ENCODE measurements around the gene ITPR3. TPM values are rescaled to one million over a fixed set of nuclear protein-coding genes. Genes with fewer than 3 reads are reported as not detected.

The ITPR3 gene
- polyA plus RNA-seq, 3 donors from 2014 or later: 0.02 to 7.2 (median 1.1) TPM

DNA sequence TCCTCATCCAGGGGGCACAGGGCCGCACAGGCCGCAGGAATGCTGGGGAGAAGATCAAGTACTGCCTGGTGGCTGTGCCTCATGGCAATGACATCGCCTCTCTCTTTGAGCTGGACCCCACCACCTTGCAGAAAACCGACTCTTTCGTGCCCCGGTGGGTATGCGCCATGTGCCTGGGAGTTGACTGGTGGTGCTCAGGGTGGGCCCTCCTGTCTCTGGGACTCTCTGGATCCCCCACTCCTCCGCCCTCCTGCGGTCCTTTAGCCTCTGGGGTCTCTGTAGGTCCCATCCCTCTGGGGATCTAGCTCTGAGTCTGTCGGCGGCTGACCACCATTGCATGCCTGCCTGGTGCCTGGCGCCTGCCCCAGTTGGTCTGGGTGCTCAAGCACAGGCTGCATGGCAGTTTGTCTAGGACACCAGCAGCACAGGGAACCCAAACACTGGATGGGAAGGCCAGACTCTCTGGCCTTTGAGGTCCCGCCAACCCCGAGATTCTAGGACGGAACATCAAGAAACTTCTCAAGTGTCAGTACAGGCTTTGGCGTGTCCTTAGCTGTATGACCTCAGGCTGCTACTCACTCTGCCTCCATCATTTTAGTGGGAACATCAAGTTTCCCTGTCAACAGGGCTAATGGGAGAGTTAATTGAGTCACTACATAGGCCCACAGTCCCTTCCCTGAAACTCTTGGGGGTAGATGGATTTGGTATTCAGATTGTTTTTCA, 42.8 kb downstream of the ITPR3 start:
- H3K9me3 Mint-ChIP-seq: no peaks in the 10 kb centered on the region
- H3K27ac Mint-ChIP-seq: peak overlapping the region in 1 of 6 donors; percentile 3
- H3K4me3 Mint-ChIP-seq: no peak overlapping the region
- no peaks in the 10 kb centered on the region for H3K4me1 Mint-ChIP-seq
- DNase-seq: no peak
- peaks cover 10 to 21% (median 17%) of the 10 kb centered on the region in 3 donors for H3K36me3 Mint-ChIP-seq
- H3K27me3 Mint-ChIP-seq (ENCODE audit: low read depth in 3 of 3): no peaks in the 10 kb centered on the region

DNA sequence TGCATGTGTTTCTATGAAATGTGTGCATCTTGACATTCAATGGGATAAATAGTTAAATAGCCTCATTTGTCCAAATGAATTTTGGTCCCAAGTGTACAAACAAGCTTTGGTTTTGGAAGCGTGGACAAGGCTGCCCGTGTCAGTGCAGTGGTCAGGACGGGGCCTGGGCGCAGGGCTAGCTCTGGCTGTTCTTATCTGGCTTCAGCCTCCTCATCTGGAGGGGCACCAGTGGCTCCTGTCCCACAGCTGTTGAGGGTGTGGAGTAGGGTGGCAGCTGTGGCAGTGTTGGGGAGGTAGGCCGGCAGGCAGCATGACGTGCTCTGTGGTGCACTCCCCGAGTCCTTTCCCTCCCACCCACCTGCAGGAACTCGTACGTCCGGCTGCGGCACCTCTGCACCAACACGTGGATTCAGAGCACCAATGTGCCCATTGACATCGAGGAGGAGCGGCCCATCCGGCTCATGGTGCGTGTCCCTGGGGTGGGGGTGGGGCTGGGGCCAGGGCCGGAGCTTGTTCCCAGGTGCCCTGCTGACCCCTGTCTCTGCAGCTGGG, 43.5 kb downstream of the ITPR3 start:
- peak overlapping the region in 1 of 6 donors; percentile 3 for H3K27ac Mint-ChIP-seq
- no peak for DNase-seq
- H3K27me3 Mint-ChIP-seq (ENCODE audit: low read depth in 3 of 3): no peaks in the 10 kb centered on the region
- no peak overlapping the region for H3K4me3 Mint-ChIP-seq
- no peaks in the 10 kb centered on the region for H3K4me1 Mint-ChIP-seq
- no peaks in the 10 kb centered on the region for H3K9me3 Mint-ChIP-seq
- H3K36me3 Mint-ChIP-seq: peaks cover 10 to 26% (median 19%) of the 10 kb centered on the region in 3 donors

DNA sequence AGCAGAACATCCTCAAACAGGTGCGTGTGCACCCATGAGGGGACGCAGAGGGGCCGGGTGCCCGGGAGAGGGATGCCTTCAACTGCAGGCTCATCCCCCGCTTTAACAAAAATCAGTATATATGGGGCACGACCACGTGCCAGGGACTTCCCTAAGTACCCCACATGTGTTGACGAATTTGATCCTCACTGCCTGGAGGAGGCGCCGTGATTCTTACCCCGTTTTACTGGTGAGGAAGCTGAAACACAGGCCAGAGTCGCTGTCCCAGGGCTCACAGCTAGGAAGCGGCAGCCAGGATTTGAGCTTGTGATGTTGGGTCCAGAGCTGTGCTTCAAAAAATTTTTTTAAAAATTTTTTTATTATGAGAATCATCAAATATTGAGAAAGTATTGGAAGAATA, 44.8 kb downstream of the ITPR3 start:
- Mint-ChIP-seq H3K4me3 (no peak overlapping the region), H3K27me3 (ENCODE audit: low read depth in 3 of 3) (no peaks in the 10 kb centered on the region), H3K27ac (no peak overlapping the region), H3K36me3 (peaks cover 6 to 24% (median 18%) of the 10 kb centered on the region in 3 donors), H3K9me3 (no peaks in the 10 kb centered on the region), H3K4me1 (no peaks in the 10 kb centered on the region)
- DNase-seq: no peak

DNA sequence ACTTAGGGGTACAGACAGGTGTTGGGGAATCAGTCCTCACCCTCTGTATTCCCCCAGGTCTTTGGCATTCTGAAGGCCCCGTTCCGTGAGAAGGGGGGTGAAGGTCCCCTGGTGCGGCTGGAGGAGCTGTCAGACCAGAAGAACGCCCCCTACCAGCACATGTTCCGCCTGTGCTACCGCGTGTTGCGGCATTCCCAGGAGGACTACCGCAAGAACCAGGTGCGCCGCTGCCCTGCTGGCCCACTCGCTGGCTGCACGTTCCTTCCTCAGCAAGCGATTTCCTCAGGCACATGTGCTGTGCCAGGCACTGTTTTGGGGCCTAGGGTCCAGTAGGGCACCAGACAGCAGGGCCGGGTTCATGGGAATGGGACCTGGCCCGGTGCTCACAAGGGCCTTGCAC, 46.0 kb downstream of the ITPR3 start:
- H3K4me3 Mint-ChIP-seq: no peak overlapping the region
- no peak for DNase-seq
- no peaks in the 10 kb centered on the region for H3K9me3 Mint-ChIP-seq
- no peak overlapping the region for H3K27ac Mint-ChIP-seq
- H3K4me1 Mint-ChIP-seq: no peaks in the 10 kb centered on the region
- H3K27me3 Mint-ChIP-seq (ENCODE audit: low read depth in 3 of 3): no peaks in the 10 kb centered on the region
- peaks cover 10 to 28% (median 15%) of the 10 kb centered on the region in 3 donors for H3K36me3 Mint-ChIP-seq

DNA sequence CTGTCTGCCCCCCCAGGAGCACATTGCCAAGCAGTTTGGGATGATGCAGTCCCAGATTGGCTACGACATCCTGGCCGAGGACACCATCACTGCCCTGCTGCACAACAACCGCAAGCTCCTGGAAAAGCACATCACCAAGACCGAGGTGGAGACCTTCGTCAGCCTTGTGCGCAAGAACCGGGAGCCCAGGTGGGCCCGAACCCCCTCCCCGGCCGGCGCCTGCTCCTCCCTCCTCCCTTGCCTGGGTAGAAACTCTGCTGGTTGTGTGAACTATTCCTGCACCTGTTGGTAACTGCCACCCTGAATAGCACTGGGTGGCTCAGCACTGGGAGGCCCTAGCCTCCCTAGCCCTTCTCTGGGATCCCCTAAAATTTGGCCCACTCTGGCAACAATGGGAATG, 46.7 kb downstream of the ITPR3 start:
- H3K4me1 Mint-ChIP-seq: no peaks in the 10 kb centered on the region
- no peaks in the 10 kb centered on the region for H3K9me3 Mint-ChIP-seq
- H3K4me3 Mint-ChIP-seq: no peak overlapping the region
- H3K27me3 Mint-ChIP-seq (ENCODE audit: low read depth in 3 of 3): no peaks in the 10 kb centered on the region
- DNase-seq: no peak
- H3K27ac Mint-ChIP-seq: peak overlapping the region in 1 of 6 donors; percentile 46
- H3K36me3 Mint-ChIP-seq: peaks cover 10 to 28% (median 15%) of the 10 kb centered on the region in 3 donors

DNA sequence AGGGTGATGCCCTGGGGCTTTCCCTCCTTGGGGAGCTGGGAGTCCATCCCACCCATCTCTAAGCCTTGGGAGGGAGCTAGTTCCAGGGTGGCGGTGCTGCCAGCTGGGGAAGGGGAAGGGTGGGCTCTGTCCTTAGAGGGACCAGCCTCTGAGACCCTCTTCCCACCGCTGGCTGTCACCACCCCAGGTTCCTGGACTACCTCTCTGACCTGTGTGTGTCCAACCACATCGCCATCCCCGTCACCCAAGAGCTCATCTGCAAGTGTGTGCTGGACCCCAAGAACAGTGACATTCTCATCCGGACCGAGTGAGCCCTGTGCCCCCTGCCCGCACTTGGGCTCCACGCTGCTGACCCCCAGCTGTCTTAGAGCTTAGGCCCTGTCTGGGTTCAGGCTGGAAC, 47.2 kb downstream of the ITPR3 start:
- peaks cover 10 to 28% (median 15%) of the 10 kb centered on the region in 3 donors for H3K36me3 Mint-ChIP-seq
- no peak for DNase-seq
- no peaks in the 10 kb centered on the region for H3K9me3 Mint-ChIP-seq
- H3K27me3 Mint-ChIP-seq (ENCODE audit: low read depth in 3 of 3): no peaks in the 10 kb centered on the region
- H3K4me3 Mint-ChIP-seq: no peak overlapping the region
- H3K27ac Mint-ChIP-seq: peak overlapping the region in 1 of 6 donors; percentile 45
- H3K4me1 Mint-ChIP-seq: no peaks in the 10 kb centered on the region

DNA sequence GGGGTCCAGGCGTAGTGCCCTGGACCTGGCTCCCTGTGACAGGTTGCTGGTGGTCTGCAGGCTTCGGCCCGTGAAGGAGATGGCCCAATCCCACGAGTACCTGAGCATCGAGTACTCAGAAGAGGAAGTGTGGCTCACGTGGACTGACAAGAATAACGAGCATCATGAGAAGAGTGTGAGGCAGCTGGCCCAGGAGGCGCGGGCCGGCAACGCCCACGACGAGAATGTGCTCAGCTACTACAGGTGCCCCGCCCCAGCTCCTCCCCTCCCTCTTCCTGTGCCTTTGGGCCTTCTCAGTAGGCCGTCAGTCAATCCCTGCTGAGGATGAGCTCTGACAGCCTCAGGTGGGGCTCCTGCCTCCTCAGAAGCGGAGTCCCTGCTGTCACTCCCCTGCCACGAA, 47.8 kb downstream of the ITPR3 start:
- Mint-ChIP-seq H3K27ac (no peak overlapping the region), H3K4me1 (no peaks in the 10 kb centered on the region), H3K9me3 (no peaks in the 10 kb centered on the region), H3K27me3 (ENCODE audit: low read depth in 3 of 3) (no peaks in the 10 kb centered on the region), H3K4me3 (no peak overlapping the region), H3K36me3 (peaks cover 10 to 26% (median 17%) of the 10 kb centered on the region in 3 donors)
- no peak for DNase-seq

DNA sequence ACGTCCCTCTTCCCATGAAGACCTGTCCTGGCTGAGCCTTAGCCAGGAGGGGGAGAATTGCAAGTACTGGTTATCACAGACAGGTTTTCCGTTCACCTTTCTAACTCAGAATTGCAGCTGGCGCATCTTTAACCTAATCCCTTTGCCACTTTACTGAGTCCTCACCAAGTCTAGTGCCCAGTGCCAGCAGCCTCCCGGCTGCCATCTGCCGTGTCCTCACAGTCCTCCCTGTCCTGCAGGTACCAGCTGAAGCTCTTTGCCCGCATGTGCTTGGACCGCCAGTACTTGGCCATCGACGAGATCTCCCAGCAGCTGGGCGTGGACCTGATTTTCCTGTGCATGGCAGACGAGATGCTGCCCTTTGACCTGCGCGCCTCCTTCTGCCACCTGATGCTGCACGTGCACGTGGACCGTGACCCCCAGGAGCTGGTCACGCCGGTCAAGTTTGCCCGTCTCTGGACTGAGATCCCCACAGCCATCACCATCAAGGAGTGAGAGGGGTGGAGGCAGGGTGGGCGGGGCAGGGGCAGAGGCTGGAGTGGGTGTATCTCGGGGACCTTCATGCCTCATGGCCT, 49.1 kb downstream of the ITPR3 start:
- no peaks in the 10 kb centered on the region for H3K9me3 Mint-ChIP-seq

DNA sequence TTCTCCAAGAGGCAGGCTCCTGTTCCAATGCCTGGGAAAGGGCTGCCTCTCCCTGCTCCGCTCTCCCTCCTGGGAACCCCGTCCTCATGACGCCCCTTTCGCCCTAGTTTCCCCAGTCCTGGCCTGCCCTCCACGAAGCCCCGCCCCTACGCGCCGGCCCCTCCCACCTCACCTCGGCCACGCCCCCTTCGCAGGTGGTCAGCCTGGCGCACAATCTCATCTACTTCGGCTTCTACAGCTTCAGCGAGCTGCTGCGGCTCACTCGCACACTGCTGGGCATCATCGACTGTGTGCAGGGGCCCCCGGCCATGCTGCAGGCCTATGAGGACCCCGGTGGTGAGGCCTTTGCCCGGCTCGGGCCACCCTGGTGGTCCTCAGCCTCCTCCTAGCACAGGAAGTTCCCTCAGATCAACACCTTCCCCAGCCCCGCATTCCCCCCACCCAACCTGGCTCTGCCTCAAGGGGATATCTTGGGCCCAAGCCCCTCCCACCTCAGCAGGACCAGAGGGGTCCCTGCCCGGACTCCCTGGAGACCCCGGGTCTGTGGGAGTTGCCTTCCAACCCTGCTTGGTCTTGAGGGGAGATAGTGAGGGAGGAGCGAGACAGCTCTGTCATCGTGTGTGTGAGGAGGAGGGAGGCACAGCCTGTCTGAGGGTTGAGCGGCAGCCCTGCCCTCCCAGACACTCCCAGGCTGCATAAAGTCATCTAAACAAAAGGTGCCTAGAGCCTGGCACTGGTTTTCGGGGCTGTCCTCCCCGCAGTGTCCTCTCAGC, 50.0 kb downstream of the ITPR3 start:
- Mint-ChIP-seq H3K36me3 (peaks cover 9 to 29% (median 17%) of the 10 kb centered on the region in 3 donors), H3K9me3 (no peaks in the 10 kb centered on the region), H3K27ac (peak overlapping the region in 1 of 6 donors; percentile 46), H3K4me3 (no peak overlapping the region), H3K27me3 (ENCODE audit: low read depth in 3 of 3) (no peaks in the 10 kb centered on the region), H3K4me1 (no peaks in the 10 kb centered on the region)
- no peak for DNase-seq

More for the DNA sequence above, 49.1 kb downstream of the ITPR3 start:
- DNase-seq: no peak
- Mint-ChIP-seq H3K27me3 (ENCODE audit: low read depth in 3 of 3) (no peaks in the 10 kb centered on the region), H3K4me3 (no peak overlapping the region), H3K36me3 (peaks cover 10 to 27% (median 17%) of the 10 kb centered on the region in 3 donors), H3K27ac (no peak overlapping the region), H3K4me1 (no peaks in the 10 kb centered on the region)

DNA sequence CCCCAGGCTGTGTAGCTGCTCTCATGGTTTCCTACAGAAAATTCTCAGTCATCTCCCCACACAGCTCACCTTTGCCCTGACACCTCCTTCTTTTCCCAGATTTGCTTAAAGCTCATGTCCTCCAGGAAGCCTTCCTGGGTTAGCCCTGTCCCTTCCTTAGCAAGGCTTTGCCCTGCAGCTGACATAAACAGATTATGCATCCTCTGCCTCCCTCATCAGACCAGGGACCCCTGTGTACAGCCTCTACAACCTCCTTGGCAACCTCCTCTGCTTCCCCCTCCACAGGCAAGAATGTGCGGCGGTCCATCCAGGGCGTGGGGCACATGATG, 50.6 kb downstream of the ITPR3 start:
- peaks cover 4 to 34% (median 17%) of the 10 kb centered on the region in 3 donors for H3K36me3 Mint-ChIP-seq
- H3K4me3 Mint-ChIP-seq: no peak overlapping the region
- H3K9me3 Mint-ChIP-seq: no peaks in the 10 kb centered on the region
- peak overlapping the region in 2 of 6 donors; percentile 18 to 46 for H3K27ac Mint-ChIP-seq
- H3K4me1 Mint-ChIP-seq: no peaks in the 10 kb centered on the region
- no peak for DNase-seq
- H3K27me3 Mint-ChIP-seq (ENCODE audit: low read depth in 3 of 3): no peaks in the 10 kb centered on the region

DNA sequence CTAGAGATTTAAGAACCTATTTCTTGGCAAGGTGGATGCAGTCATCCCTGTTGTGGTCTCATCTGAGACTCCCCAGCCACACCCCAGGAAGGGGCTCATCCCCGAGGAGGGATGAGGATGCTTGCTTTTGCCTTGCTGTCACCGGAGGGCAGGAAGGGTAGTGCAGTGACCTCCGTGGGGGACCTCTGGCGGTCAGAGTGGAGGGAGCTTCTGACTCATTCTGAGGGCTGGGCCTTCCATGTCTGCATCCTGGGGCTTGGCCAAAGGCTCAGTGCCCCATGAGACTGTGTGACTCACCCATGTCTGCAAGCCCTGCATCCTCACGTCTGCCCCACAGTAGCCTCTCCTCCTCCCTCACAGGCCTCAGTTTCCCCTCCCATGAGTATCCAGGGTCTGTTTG, 51.7 kb downstream of the ITPR3 start:
- no peak for DNase-seq
- H3K9me3 Mint-ChIP-seq: no peaks in the 10 kb centered on the region
- H3K27ac Mint-ChIP-seq: no peak overlapping the region
- H3K36me3 Mint-ChIP-seq: peaks cover 7 to 36% (median 20%) of the 10 kb centered on the region in 3 donors
- no peak overlapping the region for H3K4me3 Mint-ChIP-seq
- H3K27me3 Mint-ChIP-seq (ENCODE audit: low read depth in 3 of 3): peaks cover 0 to 1% (median 0%) of the 10 kb centered on the region in 3 donors
- no peaks in the 10 kb centered on the region for H3K4me1 Mint-ChIP-seq

DNA sequence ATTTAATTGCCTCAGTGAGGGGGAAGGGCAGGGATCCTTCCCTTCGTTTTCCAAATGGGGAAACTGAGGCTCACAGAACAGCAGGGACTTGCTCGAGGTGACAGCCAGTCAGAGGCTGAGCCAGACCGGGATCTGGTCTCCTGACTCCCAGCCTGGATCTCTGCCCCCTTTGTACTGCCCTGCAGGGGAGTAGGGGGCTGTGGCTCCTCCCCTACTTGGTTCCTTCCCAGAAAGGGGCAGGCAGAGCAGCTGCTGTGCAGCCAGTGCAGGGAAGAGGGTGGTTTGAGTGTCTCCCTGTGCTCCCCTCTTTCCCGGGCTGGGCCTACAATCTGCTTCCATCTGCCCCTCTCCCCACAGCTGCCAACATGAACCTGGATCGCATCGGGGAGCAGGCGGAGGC, 52.7 kb downstream of the ITPR3 start:
- H3K27me3 Mint-ChIP-seq (ENCODE audit: low read depth in 3 of 3): peaks cover 0 to 4% (median 2%) of the 10 kb centered on the region in 3 donors
- no peak overlapping the region for H3K27ac Mint-ChIP-seq
- no peak for DNase-seq
- H3K4me1 Mint-ChIP-seq: no peaks in the 10 kb centered on the region
- peaks cover 10 to 33% (median 19%) of the 10 kb centered on the region in 3 donors for H3K36me3 Mint-ChIP-seq
- H3K9me3 Mint-ChIP-seq: no peaks in the 10 kb centered on the region
- H3K4me3 Mint-ChIP-seq: no peak overlapping the region

DNA sequence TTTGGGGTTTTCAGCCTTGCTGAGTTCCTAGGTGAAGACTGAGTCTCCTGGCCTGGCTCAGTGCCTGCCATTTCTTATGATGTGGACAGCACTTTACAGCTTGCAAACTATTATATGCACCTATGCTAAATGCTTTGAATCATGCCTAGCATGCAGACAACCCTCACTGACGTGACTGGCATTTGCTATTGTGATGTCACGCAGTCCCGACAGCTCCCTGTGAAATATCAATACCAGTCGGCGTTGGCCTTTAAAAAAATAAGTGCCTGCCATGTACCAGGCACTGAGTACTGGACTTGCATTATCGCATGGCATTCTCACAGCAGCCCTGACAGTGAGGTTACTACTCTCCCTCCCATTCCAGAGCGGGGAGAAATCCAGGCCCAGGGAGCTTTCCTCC, 54.8 kb downstream of the ITPR3 start:
- Mint-ChIP-seq H3K4me3 (no peak overlapping the region), H3K27me3 (ENCODE audit: low read depth in 3 of 3) (peaks cover 0 to 4% (median 3%) of the 10 kb centered on the region in 3 donors), H3K27ac (peak overlapping the region in 1 of 6 donors; percentile 12), H3K4me1 (no peaks in the 10 kb centered on the region), H3K36me3 (peaks cover 12 to 34% (median 20%) of the 10 kb centered on the region in 3 donors), H3K9me3 (no peaks in the 10 kb centered on the region)
- DNase-seq: no peak

Measured in immature natural killer cell (primary cell).